Muscle of leg (tissue), 11 donors: ENCODE results near the gene SUN1. TPM values are rescaled to one million over a fixed set of nuclear protein-coding genes. Genes with fewer than 3 reads are reported as not detected.
A peak's percentile ranks its signal among the peaks of the same experiment; 100 is the strongest.

Source experiments
- DNase-seq: peaks from one replicate; pipeline ENCODE4 v3.0.0; 2013
- H3K27ac ChIP-seq: one replicate; pipeline ENCODE4 v1.5.1; 2013; ENCODE audit warnings: mild to moderate bottlenecking, low read length, control low read depth
- H3K27me3 ChIP-seq: one replicate; pipeline ENCODE4 v1.6.1; 2013; ENCODE audit warnings: low read length; ENCODE audit not compliant: control insufficient read depth, insufficient read depth
- H3K36me3 ChIP-seq: one replicate; pipeline ENCODE4 v1.6.1; 2013; ENCODE audit warnings: low read length; ENCODE audit not compliant: control insufficient read depth, insufficient read depth
- H3K4me1 ChIP-seq: one replicate; pipeline ENCODE4 v1.6.1; 2013; ENCODE audit warnings: low read length; ENCODE audit not compliant: control insufficient read depth, insufficient read depth
- H3K4me3 ChIP-seq: one replicate; pipeline ENCODE4 v1.5.1; 2013; ENCODE audit warnings: low read length, control low read depth
- H3K9me3 ChIP-seq: replicated peaks from 2 replicates; pipeline ENCODE4 v1.6.1; 2013; ENCODE audit warnings: low read depth, low read length; ENCODE audit not compliant: control insufficient read depth
- WGBS: methylation state at CpG from one replicate; pipeline ENCODE4 v1.1.5; 2013; ENCODE audit warnings: missing lambda C conversion rate; ENCODE audit not compliant: insufficient coverage; 5-methylcytosine and 5-hydroxymethylcytosine counted together
- polyA plus RNA-seq, 8 donors: library from polyadenylated mRNA; unstranded; fragments of 120-200 nt; gene quantifications; one replicate each; pipeline versions ENCODE4 v1.2.1 to v1.2.3, GENCODE V29; 2013; ENCODE audit warnings: inconsistent platforms in 1 of 8, low replicate concordance in 1 of 8; ENCODE audit not compliant: insufficient read length in 8 of 8, insufficient read depth in 1 of 8
- total RNA-seq: library from RNA; stranded (reverse); fragments of 120-200 nt; gene quantifications from one replicate; pipeline ENCODE4 v1.2.4, GENCODE V29; 2013

The SUN1 gene
- total and polyA plus RNA-seq, 9 donors = 150 to 238 (median 164) TPM

DNA sequence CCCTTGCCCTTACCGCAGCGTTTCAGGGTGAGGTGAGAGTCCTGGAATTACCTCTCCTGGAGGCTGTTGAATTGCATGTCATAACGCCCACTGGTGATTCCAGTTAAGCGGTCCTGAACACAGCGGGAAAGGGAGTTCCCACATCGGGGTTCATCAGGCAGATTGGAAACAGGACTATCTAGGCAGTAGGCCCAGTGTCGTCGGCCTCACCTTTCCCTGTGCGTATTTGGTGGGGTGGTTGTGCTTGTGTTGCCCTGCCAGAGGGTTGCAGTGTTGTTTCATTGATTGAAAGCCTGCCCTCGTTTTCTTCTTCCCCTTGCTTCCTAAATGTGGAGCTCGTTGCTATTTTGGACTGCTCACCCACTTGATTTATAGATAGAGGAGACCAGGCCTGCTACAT, 10.6 kb upstream of the SUN1 start:
- Histone ChIP-seq H3K27me3 (no peaks in the 10 kb centered on the region), H3K4me3 (no peak overlapping the region), H3K4me1 (peaks cover 44% of the 10 kb centered on the region), H3K36me3 (peaks cover 8% of the 10 kb centered on the region), H3K9me3 (peaks cover 2% of the 10 kb centered on the region), H3K27ac (peak overlapping the region; percentile 55)
- WGBS = 68% methylated on average over 4 of the region's 11 CpGs
- no peak for DNase-seq

DNA sequence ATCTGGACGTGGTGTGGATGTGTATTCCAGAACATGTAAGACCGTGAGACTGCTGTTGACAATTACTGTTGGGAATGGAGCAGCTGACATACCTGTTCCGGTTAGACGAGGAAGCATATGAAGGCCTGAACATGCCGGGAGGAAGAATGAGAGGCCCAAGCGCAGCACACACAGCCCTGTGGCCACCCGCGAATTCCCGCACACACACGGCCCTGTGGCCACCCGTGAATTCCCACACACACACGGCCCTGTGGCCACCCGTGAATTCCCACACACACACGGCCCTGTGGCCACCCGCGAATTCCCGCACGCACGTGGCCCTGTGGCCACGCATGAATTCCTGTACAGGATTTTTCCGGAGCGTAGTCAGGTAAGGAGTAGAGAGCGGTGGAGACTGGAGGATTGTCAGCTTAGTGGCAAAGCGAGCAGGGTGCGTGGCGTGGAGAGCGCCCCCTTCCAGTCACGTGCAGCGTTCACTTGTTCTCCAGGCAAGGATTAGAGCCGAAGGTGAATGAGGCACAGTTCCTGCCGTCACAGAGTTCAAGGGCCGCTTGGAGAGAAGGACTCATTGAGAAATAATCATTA, 9.5 kb upstream of the SUN1 start:
- Histone ChIP-seq H3K9me3 (peaks cover 2% of the 10 kb centered on the region), H3K4me3 (no peak overlapping the region), H3K36me3 (peaks cover 8% of the 10 kb centered on the region), H3K27me3 (no peaks in the 10 kb centered on the region), H3K27ac (no peak overlapping the region), H3K4me1 (peaks cover 40% of the 10 kb centered on the region)
- DNase-seq = no peak
- WGBS = 87% methylated on average over 31 of the region's 32 CpGs

DNA sequence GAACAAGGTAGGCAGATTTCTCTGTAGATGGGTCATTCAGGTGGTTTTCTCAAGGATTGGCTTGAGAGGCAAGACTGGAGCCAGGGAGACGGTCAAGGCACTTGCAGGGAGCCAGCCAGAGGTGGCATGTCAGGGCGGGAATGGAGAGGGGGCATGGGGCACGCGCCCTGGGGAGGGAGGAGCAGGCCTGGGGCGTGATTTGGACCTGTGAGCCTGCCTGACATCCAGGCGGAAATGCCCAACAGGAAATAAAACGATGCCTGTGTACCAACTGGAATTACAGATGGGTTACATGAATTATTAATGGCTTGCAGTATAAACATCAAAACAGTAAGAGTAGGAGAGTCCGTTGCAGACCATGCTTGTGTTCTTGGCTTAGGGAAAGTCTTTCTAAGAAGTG, 8.6 kb upstream of the SUN1 start:
- Histone ChIP-seq H3K4me1 (peaks cover 40% of the 10 kb centered on the region), H3K4me3 (no peak overlapping the region), H3K27me3 (no peaks in the 10 kb centered on the region), H3K9me3 (no peaks in the 10 kb centered on the region), H3K36me3 (peaks cover 11% of the 10 kb centered on the region), H3K27ac (peak overlapping the region; percentile 9)
- WGBS = 75% methylated on average over 8 of the region's 8 CpGs
- no peak for DNase-seq

DNA sequence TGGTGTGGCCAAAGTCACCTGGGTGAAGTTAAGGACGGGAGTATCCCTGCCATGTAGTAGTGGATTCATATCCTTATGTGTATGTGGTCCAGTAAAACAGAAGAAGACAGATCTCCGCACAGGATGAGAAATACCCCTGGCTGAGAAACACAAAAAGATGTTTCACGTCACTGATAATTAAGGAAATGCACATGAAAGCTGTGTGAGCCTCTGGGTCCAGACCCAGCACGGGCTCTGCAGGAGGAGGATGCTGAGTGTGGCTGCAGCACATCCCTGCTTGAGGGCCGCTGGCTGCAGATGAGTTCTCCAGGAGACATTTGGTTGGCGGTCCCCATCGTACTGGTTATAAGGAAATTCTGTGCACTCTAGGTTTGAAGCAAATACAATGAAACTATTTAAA, 8.2 kb upstream of the SUN1 start:
- DNase-seq = no peak
- H3K4me3 ChIP-seq = no peak overlapping the region
- H3K4me1 ChIP-seq = peaks cover 44% of the 10 kb centered on the region
- peak overlapping the region; percentile 9 for H3K27ac ChIP-seq
- peaks cover 14% of the 10 kb centered on the region for H3K36me3 ChIP-seq
- no peaks in the 10 kb centered on the region for H3K27me3 ChIP-seq
- no peaks in the 10 kb centered on the region for H3K9me3 ChIP-seq
- 66% methylated on average over 4 of the region's 7 CpGs for WGBS

- H3K4me1 ChIP-seq = peaks cover 49% of the 10 kb centered on the region
- DNase-seq = no peak
- WGBS = 62% methylated on average over 8 of the region's 11 CpGs
- H3K27me3 ChIP-seq = no peaks in the 10 kb centered on the region
- no peak overlapping the region for H3K4me3 ChIP-seq
- peak overlapping the region; percentile 62 for H3K27ac ChIP-seq
- H3K9me3 ChIP-seq = no peaks in the 10 kb centered on the region
- H3K36me3 ChIP-seq = peaks cover 14% of the 10 kb centered on the region
These were observed 7.6 kb upstream of the SUN1 start for GRCh38 chr7:824664-825063.

GRCh38 chr7:825386-825785, 6.9 kb upstream of the SUN1 start:
- Histone ChIP-seq H3K4me1 (peaks cover 55% of the 10 kb centered on the region), H3K36me3 (peaks cover 14% of the 10 kb centered on the region), H3K27me3 (no peaks in the 10 kb centered on the region), H3K27ac (peak overlapping the region; percentile 62), H3K4me3 (no peak overlapping the region), H3K9me3 (no peaks in the 10 kb centered on the region)
- no CpG with 5 or more reads among the region's 6 CpGs for WGBS
- DNase-seq = peak; percentile 69

DNA sequence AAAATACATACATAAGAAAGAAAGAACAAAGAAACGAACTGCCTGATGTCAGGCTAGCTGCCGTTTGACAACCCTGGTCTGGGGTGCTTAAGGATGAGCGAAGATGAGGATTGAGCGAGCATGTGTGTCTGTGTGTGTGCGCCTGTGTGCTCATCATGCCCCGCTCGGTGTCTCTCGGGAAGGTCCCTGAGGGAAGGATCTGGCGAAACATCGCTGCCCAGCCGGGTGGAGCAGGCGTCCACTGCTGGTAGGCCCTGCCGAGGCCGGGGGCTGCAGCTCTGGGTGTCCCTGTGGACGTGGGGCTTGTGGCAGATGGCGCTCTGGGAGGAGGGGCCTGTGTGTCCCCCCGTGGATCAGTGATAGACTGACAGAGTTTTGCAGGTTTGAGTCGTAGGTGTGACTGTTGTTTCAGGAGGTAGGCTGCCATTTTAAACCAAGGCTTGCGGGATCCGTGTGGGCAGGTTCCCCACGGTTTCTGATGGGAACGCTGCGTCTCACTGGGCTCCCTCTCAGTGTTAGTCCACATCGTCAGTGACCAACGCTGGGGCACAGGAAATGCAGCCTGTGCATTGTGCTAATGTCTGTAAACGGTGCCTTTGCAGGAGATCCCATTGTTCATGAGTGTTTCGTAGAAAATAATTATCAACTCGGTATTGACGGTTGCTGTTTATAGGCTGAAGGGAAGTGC, 5.9 kb upstream of the SUN1 start:
- Histone ChIP-seq H3K36me3 (peaks cover 14% of the 10 kb centered on the region), H3K4me3 (no peak overlapping the region), H3K4me1 (peaks cover 64% of the 10 kb centered on the region), H3K27me3 (no peaks in the 10 kb centered on the region), H3K9me3 (no peaks in the 10 kb centered on the region), H3K27ac (peak overlapping the region; percentile 45)
- 73% methylated on average over 29 of the region's 29 CpGs for WGBS
- no peak for DNase-seq

DNA sequence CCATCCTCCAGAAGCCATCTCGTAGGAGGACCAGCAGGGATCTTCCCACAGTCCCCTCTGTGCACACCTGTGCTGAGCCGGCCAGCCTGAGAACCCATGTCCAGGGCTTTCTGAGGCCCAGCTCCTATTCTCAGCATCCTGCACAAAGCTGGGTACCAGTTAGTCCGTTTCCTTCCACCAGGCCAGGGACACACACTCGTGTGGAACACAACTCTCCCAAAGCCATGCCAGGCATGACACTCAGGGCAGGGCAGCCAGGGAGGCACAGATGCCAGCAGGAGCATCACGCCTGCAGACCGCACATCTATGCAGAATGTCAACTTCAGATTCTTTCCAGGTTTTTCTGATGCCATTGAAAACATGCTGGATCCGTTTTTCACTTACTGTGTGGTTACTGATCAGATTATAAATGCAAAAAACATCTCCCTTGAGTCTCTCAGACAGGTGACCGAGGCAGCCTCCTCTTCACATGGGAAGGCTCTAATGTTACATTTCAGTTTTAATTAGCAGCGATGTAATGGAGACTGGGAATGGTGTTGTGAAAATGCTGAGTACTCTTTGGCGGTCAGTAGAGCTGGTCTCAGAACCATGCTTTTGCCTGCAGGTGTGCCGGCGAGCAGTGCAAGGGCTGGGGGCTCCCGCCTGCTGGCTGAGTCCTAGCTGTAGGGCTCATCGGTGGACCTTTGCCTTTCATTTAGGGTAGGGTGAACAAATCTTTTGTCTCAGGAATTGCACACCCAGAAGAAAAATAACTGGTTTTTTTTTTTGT, 3.3 kb upstream of the SUN1 start:
- 75% methylated on average over 10 of the region's 14 CpGs for WGBS
- Histone ChIP-seq H3K27me3 (no peaks in the 10 kb centered on the region), H3K36me3 (peaks cover 22% of the 10 kb centered on the region), H3K4me3 (no peak overlapping the region), H3K4me1 (peaks cover 69% of the 10 kb centered on the region), H3K27ac (peak overlapping the region; percentile 42), H3K9me3 (no peaks in the 10 kb centered on the region)
- DNase-seq = no peak

DNA sequence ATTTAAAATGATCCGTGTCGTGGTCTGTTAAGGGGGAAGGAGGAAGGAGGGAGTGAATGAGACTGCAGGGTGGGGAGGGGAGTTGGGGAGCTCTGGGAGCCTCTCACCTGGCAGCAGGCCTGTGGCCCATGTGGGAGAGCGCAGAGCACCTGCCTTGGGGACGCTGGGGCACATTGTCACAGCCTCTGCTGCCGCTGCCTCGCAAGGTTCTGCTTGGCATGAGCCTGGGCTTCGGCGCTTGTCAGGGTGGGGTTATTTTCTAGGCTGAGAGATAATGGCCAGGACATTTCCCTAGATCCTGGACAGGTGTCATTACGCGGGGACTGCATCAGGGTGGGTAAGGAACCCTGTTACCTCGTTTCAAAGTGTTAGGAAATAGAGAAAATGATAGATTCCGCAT, 2.2 kb upstream of the SUN1 start:
- no peak for DNase-seq
- Histone ChIP-seq H3K9me3 (no peaks in the 10 kb centered on the region), H3K27ac (peak overlapping the region; percentile 81), H3K4me1 (peaks cover 64% of the 10 kb centered on the region), H3K36me3 (peaks cover 30% of the 10 kb centered on the region), H3K27me3 (no peaks in the 10 kb centered on the region), H3K4me3 (no peak overlapping the region)
- WGBS = 83% methylated on average over 8 of the region's 12 CpGs

DNA sequence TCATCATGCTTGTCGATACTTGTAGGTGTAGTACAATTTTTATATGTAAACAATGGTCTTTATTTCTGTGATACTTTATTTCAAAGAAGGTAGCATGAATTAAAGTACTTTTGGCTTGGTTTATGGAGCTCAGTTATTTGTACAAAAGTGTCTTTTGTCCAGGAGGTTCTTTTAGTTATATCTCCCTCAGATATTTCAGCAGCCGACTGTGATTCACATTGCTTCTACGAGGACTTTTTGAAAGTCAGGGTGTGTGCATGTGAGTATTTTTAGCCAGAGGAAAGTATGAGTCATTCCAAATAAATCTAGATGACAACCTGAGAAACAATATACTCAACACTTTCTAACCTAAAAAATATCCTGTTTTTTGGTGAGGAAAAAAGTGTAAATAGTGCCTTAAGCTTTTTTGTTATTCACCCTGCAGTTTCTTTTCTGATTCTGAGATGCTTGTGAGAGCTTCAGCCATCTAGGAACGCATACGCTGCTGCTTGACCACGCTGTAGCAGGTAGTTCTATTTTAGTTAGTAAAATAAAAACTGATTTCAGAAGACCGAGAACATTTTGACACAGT, 595 bp upstream of the SUN1 start:
- DNase-seq = peak; percentile 93
- Histone ChIP-seq H3K4me1 (peaks cover 64% of the 10 kb centered on the region), H3K27me3 (no peaks in the 10 kb centered on the region), H3K9me3 (no peaks in the 10 kb centered on the region), H3K4me3 (no peak overlapping the region), H3K27ac (peak overlapping the region; percentile 81), H3K36me3 (peaks cover 44% of the 10 kb centered on the region)
- no CpG with 5 or more reads among the region's 7 CpGs for WGBS
